Measurements from ENCODE around the gene PRSS36.
"Not testable (repeated sequence)": the region's sequence is repeated elsewhere in the genome, so short reads cannot be mapped to it uniquely, and the experiment has no call there.

PRSS36 gene

DNA sequence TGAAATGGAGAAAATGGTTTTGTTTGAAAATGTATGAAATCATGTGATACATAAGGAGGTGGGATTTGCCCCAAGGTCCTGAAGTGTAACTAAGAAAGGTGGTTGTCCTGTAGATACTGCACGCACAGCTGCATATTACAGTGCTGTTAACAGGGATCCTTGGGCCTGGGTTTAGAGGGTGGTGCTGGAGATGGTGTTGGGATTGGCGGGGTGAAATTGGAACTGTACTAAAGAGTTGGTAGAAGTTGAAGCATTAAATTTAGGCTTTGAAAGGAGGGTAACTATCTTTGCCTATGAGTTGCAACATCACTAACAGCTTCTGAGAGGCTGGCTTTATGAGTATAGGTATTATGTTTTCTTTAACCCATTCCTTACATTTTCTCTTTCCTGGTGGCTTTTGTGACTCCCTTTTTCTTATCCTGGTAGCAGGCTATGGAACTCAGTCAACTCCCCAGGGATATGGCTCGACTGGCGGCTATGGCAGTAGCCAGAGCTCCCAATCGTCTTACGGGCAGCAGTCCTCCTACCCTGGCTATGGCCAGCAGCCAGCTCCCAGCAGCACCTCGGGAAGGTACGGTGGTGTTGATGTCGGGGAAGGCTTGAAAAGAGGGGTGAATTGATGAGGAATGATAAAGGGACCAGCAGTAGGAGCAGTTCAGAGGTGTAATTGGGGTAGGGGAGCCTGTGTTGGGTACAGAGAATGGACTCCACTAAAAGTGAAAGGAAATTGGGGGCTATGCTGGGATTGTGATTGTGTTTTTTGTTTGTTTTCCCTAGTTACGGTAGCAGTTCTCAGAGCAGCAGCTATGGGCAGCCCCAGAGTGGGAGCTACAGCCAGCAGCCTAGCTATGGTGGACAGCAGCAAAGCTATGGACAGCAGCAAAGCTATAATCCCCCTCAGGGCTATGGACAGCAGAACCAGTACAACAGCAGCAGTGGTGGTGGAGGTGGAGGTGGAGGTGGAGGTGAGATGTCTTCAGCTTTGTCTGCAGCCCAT is 33.9 kb upstream of the PRSS36 start:
- no peak for DNase-seq (ENCODE audit: low read depth in 2 of 2)

DNA sequence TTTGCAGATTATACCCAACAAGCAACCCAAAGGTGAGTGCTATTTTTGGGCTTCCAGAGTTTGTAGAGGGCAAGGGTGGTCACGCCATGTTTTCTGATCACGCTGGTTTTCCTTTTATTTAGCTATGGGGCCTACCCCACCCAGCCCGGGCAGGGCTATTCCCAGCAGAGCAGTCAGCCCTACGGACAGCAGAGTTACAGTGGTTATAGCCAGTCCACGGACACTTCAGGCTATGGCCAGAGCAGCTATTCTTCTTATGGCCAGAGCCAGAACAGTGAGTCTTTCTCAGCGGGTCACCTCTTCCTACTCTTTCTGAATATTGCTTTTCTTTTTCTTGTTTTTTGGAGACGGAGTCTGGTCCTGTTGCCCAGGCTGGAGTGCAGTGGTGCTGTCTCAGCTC is 32.5 kb upstream of the PRSS36 start:
- no peak for DNase-seq (ENCODE audit: low read depth in 2 of 2)

DNA sequence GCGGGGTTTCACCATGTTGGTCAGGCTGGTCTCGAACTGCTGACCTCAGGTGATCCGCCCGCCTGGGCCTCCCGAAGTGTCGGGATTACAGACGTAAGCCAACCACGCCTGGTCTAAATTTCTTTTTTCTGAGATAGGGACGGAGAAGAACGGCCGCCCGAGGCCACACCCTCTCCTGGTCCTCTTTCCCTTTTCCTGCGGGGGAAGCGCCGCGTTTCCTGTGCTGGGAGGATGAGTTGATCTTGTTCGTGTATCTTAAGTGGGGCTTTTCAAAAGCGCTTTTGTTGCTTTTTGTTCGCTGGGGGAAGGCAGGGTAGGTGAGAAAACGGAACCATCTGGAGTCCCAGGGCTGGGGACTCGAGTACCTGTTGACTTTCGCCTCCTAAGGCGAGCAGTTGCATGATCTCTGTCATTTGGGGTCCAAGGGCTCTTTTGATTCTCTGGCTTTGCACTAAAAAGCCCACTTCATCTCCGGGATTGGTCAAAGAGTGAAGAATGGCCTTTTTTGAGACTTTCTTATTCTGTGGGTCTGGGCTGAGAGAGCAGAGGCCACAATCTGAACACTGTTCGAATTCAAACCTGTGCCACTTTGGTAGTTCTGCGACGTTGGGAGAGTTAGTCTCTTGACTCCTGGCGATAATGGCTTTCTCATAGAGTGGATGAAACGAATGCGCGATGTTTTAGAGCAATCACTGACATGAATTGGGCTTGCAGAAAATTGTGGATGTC is 31.4 kb upstream of the PRSS36 start:
- no peak for DNase-seq (ENCODE audit: low read depth in 2 of 2)

DNA sequence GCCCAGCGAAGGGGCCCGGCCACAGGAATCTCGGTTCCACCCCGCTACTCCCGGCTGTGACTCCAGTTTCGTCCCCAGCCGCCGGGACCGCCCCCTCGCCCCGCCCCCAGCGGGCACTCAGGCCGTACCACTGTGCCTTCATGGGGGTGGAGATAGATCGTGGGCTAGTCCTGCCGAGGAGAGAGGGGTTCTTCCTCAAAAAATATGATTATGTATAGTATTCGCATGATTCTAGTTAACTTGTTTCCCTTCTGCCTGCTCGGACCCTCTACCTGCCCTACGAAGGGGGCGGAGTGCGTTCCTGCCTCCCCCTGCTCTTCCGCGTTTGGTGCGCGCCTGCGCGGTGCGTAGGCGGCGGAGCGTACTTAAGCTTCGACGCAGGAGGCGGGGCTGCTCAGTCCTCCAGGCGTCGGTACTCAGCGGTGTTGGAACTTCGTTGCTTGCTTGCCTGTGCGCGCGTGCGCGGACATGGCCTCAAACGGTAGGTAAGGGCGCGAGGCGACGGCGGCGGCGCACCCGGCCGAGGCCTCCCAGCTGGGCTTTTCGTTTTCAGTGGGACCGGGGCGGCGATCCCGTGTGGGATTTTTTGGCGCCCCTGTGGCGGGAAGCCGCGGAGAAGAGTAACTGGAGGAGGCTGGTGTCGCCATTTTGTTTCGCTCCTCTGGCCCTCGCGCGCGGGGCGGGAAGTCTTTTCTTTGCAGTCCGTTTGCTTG is 30.0 kb upstream of the PRSS36 start, which contains the start of gene FUS:
FUS (plus strand) TSS at position 393 of the 713 bp plus-strand sequence; CDS start at position 469, 76 bp downstream.
- peak; percentile 88 for DNase-seq (ENCODE audit: low read depth in 2 of 2)

DNA sequence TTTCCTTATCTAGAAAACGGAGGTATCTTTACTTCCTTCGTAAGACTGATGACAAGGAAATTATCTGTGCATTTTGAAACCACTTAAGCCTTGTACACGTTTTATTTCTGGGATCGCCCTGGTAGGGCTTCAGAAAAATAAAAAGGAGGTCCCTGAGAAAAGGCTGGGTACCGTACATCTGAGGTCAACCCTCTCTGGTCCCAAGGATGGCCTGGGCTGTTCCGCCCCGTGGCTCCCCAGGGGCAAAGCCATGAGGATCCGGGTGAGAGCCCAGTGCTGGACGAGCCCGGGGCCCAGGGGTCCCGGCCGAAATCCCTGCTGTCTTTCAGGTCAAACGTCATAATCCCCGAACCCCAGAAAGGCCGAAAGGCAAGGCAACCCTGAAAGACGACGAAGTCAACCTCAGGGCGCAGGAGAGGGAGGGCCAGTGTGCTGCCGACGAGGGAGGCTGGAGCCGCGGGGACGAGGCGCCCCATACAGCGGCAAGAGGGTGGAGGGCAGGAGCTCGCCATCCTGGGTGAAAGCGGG is 29.4 kb upstream of the PRSS36 start:
- no peak for DNase-seq (ENCODE audit: low read depth in 2 of 2)

DNA sequence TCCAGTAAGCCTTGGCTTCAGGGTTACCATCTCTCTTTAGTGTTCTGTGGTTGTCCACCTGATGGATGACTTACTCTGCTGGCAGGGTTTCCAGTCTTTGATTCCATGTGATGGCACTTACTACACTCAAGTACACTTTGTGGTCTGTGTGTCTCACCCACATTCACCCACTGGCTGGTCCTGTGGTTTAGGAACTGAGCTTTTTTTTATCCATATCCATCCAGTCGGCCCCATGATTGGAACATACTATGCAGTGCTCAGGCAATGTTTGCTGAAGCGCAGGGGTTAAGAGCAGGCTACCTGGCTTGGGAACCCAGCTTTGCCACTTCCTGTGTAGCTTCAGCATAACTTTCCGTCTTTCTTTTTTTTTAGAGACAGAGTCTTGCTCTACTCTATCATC is 27.3 kb upstream of the PRSS36 start:
- DNase-seq (ENCODE audit: low read depth in 2 of 2): peak in 1 of 2 donors; percentile 41

DNA sequence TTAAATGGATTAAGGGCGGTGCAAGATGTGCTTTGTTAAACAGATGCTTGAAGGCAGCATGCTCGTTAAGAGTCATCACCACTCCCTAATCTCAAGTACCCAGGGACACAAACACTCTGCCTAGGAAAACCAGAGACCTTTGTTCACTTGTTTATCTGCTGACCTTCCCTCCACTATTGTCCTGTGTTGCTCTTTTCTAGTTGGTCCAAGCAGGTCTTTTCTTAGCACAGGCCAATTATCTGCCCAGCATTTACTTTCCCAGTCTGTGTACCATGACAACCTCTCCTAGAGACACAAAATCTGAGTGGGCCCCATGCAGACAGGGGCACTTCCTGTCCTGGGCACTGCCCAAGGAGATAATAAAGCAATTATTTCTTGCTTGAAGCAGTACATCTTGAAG is 20.2 kb upstream of the PRSS36 start:
- DNase-seq (ENCODE audit: low read depth in 2 of 2): not testable (repeated sequence)

DNA sequence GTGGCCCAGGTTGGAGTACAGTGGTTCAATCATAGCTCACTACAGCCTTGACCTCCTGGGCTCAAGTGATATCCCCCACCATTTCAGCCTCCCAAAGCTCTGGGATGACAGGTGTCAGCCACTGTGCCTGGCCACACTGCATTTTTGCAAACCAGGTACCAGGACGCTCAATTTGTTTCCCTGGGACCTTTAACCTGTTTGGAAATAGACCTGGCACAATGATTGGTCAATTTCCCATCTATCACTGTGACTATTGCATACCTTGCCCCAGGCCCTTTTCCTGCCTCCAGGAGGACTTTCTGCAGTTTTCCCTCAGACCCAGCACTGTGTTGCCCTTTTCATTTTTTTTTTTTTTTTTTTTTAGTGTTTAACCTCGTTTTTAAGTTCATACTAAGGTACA is 19.0 kb upstream of the PRSS36 start:
- DNase-seq (ENCODE audit: low read depth in 2 of 2): no peak

DNA sequence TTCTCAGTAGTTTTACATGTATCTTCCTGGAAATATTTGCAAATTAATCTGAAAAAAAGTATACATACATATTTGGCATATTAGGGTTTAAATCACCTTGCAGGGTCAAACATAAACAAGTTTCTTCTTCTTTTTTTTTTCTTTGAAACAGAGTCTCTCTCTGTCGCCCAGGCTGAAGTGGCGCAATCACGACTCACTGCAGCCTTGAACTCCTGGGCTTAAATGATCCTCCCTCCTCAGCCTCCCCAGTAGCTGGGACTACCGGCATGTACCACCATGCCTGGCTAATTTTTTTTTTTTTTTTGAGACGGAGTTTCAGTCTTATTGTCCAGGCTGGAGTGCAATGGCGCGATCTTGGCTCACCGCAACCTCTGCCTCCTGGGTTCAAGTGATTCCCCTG is 17.4 kb upstream of the PRSS36 start:
- DNase-seq (ENCODE audit: low read depth in 2 of 2): no peak

DNA sequence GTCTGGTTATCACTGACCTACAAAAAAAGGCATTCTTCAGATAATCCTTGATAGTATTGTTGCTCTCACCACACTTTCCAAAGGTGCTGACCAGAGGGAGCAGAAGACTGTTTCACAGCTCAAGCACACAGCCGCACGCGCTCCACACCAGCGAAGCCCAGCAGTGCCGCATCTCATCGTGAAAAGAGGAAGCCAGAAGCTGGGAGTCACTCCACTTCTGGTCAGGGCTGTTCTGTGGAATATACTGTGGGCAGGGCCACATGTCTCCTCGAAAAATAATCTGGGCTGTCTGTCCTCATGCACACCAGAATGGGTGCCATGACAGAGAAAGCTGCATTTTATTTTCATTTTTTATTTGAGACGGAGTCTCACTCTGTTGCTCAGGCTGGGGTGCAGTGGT is 7.3 kb upstream of the PRSS36 start:
- no peak for DNase-seq (ENCODE audit: low read depth in 2 of 2)

DNA sequence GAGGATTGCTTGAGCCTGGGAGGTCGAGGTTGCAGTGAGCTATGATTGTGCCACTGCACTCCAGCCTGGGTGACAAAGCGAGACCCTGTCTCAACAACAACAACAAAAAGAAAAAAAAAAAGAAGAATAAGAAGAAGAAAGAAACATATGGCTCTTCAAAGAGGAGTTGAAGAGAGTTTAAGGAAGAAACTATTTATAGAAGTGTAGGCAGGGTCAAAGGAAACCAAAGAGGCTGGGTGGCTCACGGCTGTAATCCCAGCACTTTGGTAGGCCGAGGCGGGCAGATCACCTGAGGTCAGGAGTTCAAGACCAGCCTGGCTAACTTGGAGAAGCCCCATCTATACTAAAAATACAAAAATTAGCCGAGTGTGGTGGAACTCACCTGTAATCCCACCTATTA is 1.1 kb upstream of the PRSS36 start:
- not testable (repeated sequence) for DNase-seq (ENCODE audit: low read depth in 2 of 2)

DNA sequence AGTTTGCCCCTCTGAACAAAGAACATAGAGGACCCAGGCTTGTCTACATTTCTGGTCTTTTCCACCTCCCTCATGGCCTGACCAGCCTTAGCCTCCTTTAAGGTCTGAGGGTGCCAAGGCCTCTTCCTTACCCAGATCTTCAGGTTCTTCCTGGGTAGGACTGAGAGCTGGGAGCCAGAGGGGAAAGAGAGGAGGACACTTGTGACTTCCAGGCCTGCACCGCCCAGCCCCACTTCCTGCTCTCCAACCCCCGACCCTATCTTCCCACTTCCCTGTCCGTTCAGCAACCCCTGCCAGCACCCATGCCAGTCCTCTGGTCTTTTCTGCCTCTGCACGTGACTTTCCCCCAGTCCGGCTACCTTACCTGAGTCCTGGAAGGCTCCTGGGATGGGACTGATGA is 534 bp downstream of the PRSS36 start:
- DNase-seq (ENCODE audit: low read depth in 2 of 2): no peak

DNA sequence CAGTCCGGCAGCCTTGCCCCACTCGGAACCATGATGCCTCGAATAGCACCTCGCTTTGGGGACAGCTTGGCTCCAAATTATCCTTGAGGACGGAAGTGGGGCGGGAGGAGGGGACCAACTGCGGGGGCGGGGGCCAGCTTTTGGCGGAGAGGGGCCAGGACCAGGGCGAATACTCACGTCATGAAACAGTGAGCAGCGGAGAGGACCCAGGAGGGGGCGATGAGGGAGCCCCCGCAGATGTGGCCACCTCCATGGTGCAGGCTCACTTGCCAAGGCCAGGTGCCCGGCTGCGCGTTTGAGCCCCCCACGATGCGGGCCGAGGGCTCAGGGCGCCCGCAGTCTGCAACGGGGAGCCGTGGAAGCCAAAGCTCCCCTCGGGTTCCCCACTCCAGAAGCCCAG is 970 bp downstream of the PRSS36 start:
- no peak for DNase-seq (ENCODE audit: low read depth in 2 of 2)

DNA sequence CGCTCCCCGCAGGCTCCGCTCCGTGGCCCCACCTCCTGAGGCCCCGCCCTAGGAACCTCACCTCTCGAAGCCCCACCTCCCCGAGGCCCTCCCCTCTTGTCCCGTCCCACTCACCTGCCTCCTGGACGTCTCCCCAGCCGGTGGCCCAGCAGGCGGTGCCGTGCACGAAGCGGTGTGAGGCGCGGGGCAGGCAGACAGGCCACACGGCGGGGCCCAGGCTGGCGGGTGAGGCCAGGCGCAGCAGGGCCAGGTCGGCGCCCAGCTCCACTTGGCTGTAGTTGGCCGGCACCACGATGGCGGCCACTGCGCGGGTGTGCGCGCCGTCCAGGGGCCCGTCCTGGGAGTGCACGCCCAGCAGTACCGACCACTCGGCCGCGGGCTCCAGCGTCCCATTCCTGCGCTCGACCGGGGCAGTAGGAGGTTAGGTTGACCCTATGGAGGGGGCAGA is 1.6 kb downstream of the PRSS36 start:
- no peak for DNase-seq (ENCODE audit: low read depth in 2 of 2)

DNA sequence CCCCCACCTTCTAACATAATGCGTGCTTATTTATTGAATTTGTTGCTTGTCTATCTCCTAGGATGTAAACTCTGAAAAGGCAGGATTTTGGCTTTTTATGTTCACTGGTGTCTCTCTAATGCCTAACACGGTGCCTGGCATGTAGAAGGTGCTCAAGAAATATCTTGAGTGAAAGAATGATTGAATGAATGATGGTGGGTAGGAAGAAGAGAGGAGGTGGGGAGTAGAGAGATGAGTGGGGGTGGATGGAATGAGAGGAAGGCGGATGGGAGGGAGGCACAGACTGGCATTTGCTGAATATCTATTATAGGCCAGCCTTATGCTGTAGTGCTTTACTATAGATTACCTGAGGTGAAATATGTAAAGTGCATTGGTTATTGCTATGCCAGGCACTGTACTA is 2.3 kb downstream of the PRSS36 start:
- DNase-seq (ENCODE audit: low read depth in 2 of 2): no peak

DNA sequence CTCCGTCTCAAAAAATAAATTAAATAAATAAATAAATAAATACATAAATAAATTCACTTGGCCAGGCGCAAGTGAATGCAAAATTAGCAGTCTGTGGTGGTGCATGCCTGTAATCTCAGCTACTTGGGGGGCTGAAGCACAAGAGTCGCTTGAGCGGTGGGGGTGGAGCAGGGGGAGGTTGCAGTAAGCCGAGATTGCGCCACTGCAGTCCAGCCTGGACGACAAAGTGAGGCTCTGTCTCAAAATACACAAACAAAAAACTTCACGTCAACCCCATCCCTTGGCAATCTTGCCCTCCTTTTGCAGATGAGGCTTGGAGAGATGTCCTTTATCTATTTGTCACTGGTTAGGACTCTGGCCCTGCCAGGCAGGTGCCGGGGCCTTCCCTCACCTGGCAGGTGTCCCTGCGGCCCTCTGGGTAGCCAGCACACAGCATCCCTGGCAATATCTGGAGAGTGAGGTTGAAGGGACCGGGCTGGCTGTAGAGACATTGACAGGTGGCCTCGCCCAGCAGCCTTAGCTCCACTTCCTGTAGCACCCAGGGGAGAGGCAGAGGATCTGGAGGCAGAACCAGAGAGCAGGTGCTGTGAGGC is 4.4 kb downstream of the PRSS36 start:
- no peak for DNase-seq (ENCODE audit: low read depth in 2 of 2)

DNA sequence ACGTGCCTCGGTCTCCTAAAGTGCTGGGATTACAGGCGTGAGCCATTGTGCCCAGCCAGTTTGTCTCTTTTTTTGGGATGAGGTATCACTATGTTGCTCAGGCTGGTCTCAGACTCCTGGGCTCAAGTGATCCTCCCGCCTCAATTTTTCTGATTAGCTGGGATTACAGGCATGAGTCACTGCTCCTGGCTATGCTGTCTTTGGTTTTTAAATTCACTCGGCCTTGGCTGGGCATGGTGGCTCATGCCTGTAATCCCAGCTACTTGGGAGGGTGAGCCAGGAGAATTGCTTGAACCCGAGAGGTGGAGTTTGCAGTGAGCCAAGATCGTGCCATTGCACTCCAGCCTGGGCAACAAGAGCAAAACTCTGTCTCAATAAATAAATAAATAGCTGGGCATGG is 5.4 kb downstream of the PRSS36 start:
- DNase-seq (ENCODE audit: low read depth in 2 of 2): not testable (repeated sequence)

DNA sequence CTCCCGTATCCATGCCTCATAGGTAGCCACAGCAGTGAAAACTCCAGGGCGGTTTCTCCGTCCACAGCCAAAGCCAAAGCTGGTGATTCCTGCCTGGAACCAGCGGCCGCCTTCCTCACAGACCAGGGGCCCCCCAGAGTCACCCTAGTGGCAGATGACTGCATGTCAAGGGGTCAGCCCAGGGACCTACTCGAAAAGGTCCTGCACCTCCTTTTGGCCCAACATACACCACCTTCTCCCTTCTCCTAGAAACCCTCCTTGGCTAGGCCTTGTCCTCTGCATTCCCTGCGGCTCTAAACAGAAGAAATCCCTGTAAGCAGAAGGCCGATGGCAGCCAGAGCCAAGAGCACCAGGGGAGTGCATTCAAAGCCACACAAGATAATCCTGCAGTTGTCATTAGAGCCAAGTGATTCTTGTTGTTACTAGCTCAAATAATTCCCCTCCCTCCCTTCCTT is 6.1 kb downstream of the PRSS36 start:
- no peak for DNase-seq (ENCODE audit: low read depth in 2 of 2)

DNA sequence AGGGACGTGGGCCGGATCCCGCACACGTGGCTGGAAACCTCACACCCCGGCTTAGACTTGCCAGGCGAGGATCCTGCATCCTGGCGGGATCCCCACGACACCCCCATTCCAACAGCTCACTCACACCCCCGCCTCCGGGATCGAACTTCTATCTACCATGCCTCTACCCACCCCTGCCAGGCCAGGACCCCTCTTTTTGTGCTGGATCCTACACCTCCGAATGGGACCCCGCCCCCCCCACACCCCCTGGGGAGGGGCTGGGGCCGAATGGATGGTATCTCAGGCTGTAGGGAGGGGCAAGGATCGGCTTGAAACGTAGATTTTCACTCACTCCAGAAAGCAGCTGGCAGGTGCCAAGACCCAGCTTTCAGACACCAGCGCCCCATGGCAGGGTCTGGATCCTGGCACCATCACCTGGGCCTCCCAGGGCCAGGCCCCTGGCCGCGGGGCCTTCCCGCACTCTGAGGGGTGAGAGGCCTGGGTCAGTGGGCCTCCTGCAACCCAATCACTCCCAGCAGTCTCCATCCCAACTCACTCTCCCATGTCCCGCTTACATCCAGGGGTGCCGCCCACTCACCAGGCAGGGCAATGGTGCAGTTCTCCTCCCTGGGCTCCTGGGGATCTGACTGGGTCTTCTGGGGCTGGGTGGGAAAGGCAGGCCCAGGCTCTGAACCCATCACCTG is 6.7 kb downstream of the PRSS36 start:
- no peak for DNase-seq (ENCODE audit: low read depth in 2 of 2)

DNA sequence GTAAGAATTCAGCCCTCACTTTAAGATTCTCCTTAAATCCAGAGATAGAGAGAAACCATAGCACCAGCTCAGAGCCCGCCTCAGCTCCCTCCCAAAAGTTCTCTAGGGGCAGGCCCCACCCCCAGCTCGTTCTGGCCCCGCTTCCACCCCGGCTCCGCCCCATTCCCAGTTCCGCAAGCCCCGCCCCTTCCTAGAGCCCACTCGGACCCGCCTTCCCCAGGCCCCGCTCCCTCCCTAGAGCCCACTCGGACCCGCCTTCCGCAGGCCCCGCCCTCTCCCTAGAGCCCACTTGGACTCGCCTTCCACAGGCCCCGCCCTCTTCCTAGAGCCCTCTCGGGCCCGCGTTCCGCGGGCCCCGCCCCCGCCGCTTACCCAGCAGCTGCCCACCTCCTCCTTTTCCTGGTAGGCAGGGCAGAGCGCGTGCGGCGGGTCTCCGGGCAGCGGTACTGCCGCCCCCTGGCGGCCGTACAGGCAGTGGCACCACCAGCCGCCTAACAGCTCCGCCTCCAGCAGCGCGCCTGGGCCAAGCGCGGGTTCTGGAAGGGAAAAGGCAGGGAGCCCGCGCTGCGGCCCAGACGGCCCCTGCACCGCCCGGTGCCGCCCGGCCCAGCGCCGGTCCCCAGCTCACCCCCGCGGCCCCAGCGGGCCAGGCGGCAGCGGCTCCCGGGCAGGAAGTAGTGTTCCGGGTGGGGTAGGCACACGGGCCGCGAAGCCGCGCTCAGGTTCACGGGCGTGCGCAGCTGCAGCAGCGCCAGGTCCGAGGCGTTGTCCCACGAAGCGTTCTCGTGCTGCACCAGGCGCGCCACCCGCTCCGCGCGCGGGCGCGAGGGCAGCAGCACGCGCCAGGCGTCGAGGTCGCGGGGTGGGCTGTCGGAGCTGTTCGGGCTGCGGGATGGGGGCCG is 7.5 kb downstream of the PRSS36 start:
- DNase-seq (ENCODE audit: low read depth in 2 of 2): peak; percentile 98 to 99

Data from stimulated activated CD4-positive, alpha-beta T cell treated with anti-CD3 and anti-CD28 coated beads, Interleukin-15, amount 100 ng/mL, for 48 hours (primary cell).